ENCODE data around the gene TMEM9B.

DNA sequence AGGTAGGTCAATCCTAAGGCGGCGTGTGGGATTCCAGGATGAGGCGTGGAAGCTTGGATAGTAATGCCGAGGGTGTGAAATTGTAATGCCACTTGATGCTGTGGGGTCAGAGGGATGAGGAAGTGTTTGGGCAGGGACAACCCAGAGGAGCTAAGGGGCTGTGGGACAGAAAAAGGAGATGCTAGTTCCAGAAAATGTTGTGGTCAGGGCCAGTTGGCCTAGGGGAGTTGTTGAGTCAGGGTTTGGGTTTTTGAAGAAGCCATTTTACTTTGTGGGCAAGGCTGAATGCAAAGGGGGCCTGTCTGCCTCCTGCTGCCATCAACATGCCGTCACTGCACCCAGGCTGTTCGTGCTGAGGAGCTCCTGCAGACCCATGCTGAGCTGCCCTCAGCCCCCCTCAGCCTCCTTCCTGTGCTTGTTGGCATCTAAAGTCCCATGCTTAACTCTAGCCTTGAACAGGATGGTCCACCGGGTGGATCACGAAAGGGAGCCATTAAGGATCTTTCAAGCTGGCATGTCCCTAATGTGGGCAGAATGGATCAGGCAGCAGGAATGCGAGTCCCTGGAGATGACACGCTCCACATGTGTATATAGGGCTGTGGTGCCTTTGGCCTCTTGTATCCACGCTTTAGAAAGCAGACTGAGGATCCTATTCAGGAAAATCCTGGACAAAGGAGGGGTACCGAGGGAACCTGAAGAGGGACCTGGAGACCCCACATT, 33.6 kb downstream of the TMEM9B start:
- TF ChIP-seq, protein P1, sequence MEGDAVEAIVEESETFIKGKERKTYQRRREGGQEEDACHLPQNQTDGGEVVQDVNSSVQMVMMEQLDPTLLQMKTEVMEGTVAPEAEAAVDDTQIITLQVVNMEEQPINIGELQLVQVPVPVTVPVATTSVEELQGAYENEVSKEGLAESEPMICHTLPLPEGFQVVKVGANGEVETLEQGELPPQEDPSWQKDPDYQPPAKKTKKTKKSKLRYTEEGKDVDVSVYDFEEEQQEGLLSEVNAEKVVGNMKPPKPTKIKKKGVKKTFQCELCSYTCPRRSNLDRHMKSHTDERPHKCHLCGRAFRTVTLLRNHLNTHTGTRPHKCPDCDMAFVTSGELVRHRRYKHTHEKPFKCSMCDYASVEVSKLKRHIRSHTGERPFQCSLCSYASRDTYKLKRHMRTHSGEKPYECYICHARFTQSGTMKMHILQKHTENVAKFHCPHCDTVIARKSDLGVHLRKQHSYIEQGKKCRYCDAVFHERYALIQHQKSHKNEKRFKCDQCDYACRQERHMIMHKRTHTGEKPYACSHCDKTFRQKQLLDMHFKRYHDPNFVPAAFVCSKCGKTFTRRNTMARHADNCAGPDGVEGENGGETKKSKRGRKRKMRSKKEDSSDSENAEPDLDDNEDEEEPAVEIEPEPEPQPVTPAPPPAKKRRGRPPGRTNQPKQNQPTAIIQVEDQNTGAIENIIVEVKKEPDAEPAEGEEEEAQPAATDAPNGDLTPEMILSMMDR (IDR thresholded peaks at IDR 0.05), result no peak
- no peak for TF ChIP-seq POLR2A (IDR thresholded peaks at IDR 0.05)
